SU-DHL-6 (cell line): ENCODE data around the gene E4F1.

Experiments
- H2AFZ ChIP-seq: fragments of 200-600 bp; sonication (generic); 2 replicates; pipeline ENCODE4 v1.6.1; 2014; ENCODE audit warnings: low read depth, mild to moderate bottlenecking, moderate library complexity, mixed read lengths, antibody characterized with exemption, low read length; ENCODE audit not compliant: severe bottlenecking
- H3F3A ChIP-seq: fragments of 200-600 bp; shearing (Covaris generic); 2 replicates; pipeline ENCODE4 v1.6.0; 2016; ENCODE audit warnings: antibody characterized with exemption, mild to moderate bottlenecking; ENCODE audit not compliant: insufficient read depth
- H3K27ac ChIP-seq: fragments of 200-600 bp; sonication (generic); 2 replicates; pipeline ENCODE4 v1.5.1; 2016; ENCODE audit warnings: low read depth, mild to moderate bottlenecking, low read length, moderate library complexity, mixed read lengths
- H3K27me3 ChIP-seq: fragments of 200-600 bp; sonication (generic), shearing (Covaris generic); 2 replicates; pipeline ENCODE4 v1.6.0; 2014; ENCODE audit warnings: mild to moderate bottlenecking, low read length
- H3K36me3 ChIP-seq: fragments of 200-600 bp; sonication (generic); 2 replicates; pipeline ENCODE4 v1.6.1; 2014; ENCODE audit warnings: mild to moderate bottlenecking, low read length, mixed read lengths
- H3K4me2 ChIP-seq: fragments of 300-600, 200-600 bp; shearing (Covaris generic), sonication (generic); 2 replicates; pipeline ENCODE4 v1.6.0; 2014; ENCODE audit warnings: low read length, low read depth, mild to moderate bottlenecking; ENCODE audit not compliant: poor library complexity, severe bottlenecking
- H3K4me3 ChIP-seq: fragments of 200-600 bp; sonication (generic); 2 replicates; pipeline ENCODE4 v1.5.1; 2014; ENCODE audit warnings: antibody characterized with exemption, low read length, mild to moderate bottlenecking, mixed read lengths; ENCODE audit not compliant: insufficient read depth, poor library complexity, severe bottlenecking
- H3K79me2 ChIP-seq: fragments of 200-600 bp; sonication (generic); 2 replicates; pipeline ENCODE4 v1.6.1; 2014; ENCODE audit warnings: mild to moderate bottlenecking, low read length, moderate library complexity; ENCODE audit not compliant: insufficient read depth
- H3K9ac ChIP-seq: fragments of 200-600 bp; sonication (generic); 2 replicates; pipeline ENCODE4 v1.7.0; 2014; ENCODE audit warnings: mild to moderate bottlenecking, low read length
- H3K9me2 ChIP-seq: fragments of 200-600 bp; sonication (generic); replicated peaks from 2 replicates; pipeline ENCODE4 v1.6.1; 2014; ENCODE audit warnings: low read length; ENCODE audit not compliant: insufficient read depth
- H3K9me3 ChIP-seq: fragments of 200-600 bp; sonication (generic); 2 replicates; pipeline ENCODE4 v1.6.1; 2014; ENCODE audit warnings: low read length, mixed read lengths; ENCODE audit not compliant: insufficient read depth
- H4K20me1 ChIP-seq: fragments of 200-600 bp; sonication (generic); 2 replicates; pipeline ENCODE4 v1.6.1; 2014; ENCODE audit warnings: low read depth, mild to moderate bottlenecking, antibody characterized with exemption, low read length, moderate library complexity, mixed read lengths
- CTCF ChIP-seq: fragments of 200-600 bp; sonication (generic); IDR thresholded peaks from one replicate; pipeline ENCODE4 v1.5.1; 2017; ENCODE audit warnings: antibody characterized with exemption, mild to moderate bottlenecking, low read length, moderate library complexity; ENCODE audit not compliant: insufficient read depth, poor library complexity, severe bottlenecking
- EZH2phosphoT487 ChIP-seq: fragments of 200-600 bp; sonication (generic), shearing (Covaris generic); conservative IDR thresholded peaks from 2 replicates; pipeline ENCODE4 v1.6.1; 2018; ENCODE audit warnings: mild to moderate bottlenecking, antibody characterized with exemption, low read length, moderate library complexity, mixed read lengths

The E4F1 gene

GRCh38 chr16:2186505-2186904 lies 36.9 kb upstream of the E4F1 start:
- H3K9me2 ChIP-seq: no peaks in the 10 kb centered on the region
- H2AFZ ChIP-seq: no peak overlapping the region
- TF ChIP-seq EZH2phosphoT487 (no peak), CTCF (no peak)
- H3K27ac ChIP-seq: no peak overlapping the region
- H3K4me2 ChIP-seq: no peak overlapping the region
- H3K27me3 ChIP-seq: no peaks in the 10 kb centered on the region
- H3K36me3 ChIP-seq: no peaks in the 10 kb centered on the region
- H3K4me3 ChIP-seq: no peak overlapping the region
- H3K79me2 ChIP-seq: no peaks in the 10 kb centered on the region
- no peaks in the 10 kb centered on the region; the same call in 1 of the 2 replicates for H4K20me1 ChIP-seq
- H3K9ac ChIP-seq: no peak overlapping the region
- H3K9me3 ChIP-seq: no peaks in the 10 kb centered on the region
- no peaks in the 10 kb centered on the region for H3F3A ChIP-seq

GRCh38 chr16:2187212-2187611 lies 36.2 kb upstream of the E4F1 start:
- Histone ChIP-seq H3K79me2 (no peaks in the 10 kb centered on the region), H3K36me3 (no peaks in the 10 kb centered on the region), H2AFZ (no peak overlapping the region), H3K27ac (no peak overlapping the region), H3K9me3 (no peaks in the 10 kb centered on the region), H3K4me2 (no peak overlapping the region), H3K9me2 (no peaks in the 10 kb centered on the region), H4K20me1 (no peaks in the 10 kb centered on the region; the same call in 1 of the 2 replicates), H3K9ac (no peak overlapping the region), H3K4me3 (no peak overlapping the region), H3F3A (no peaks in the 10 kb centered on the region), H3K27me3 (no peaks in the 10 kb centered on the region)
- no peak for TF ChIP-seq CTCF
- TF ChIP-seq EZH2phosphoT487: no peak

- Histone ChIP-seq H3K9ac (no peak overlapping the region), H2AFZ (no peak overlapping the region), H3K4me2 (no peak overlapping the region), H3K27me3 (no peaks in the 10 kb centered on the region), H3K27ac (no peak overlapping the region), H3K79me2 (no peaks in the 10 kb centered on the region), H3K4me3 (no peak overlapping the region), H3K36me3 (no peaks in the 10 kb centered on the region), H3K9me2 (no peaks in the 10 kb centered on the region), H4K20me1 (no peaks in the 10 kb centered on the region; the same call in 1 of the 2 replicates), H3K9me3 (no peaks in the 10 kb centered on the region), H3F3A (no peaks in the 10 kb centered on the region)
- TF ChIP-seq EZH2phosphoT487: no peak
- no peak for TF ChIP-seq CTCF
Measured at GRCh38 chr16:2188395-2188794, 35.0 kb upstream of the E4F1 start.
